GM23338 (cell line): ENCODE results near the gene IQSEC3. TPM values are rescaled to one million over a fixed set of nuclear protein-coding genes. Genes with fewer than 3 reads are reported as not detected.

ENCODE experiments used
- ATAC-seq: fragments of 200-7000 bp; cut with Tn5 transposase; 3 replicates; pipeline ENCODE4 v1.9.1; 2020
- DNase-seq: peaks from one replicate; pipeline ENCODE4 v3.0.0-alpha.2; 2015; ENCODE audit warnings: low spot score
- H2AFZ ChIP-seq: fragments of 200-600 bp; sonication (generic); 2 replicates; pipeline ENCODE4 v1.8.0; 2016; ENCODE audit warnings: antibody characterized with exemption, mild to moderate bottlenecking, moderate library complexity
- H3F3A ChIP-seq: fragments of 200-600 bp; sonication (generic); replicated peaks from 2 replicates; pipeline ENCODE4 v1.8.0; 2017; ENCODE audit warnings: antibody characterized with exemption, mixed run types, low read depth
- H3K27ac ChIP-seq: fragments of 200-600 bp; sonication (generic); 2 replicates; pipeline ENCODE4 v1.6.1; 2016; ENCODE audit warnings: low read depth
- H3K27me3 ChIP-seq: fragments of 200-600 bp; sonication (generic); 2 replicates; pipeline ENCODE4 v1.8.0; 2016; ENCODE audit warnings: mild to moderate bottlenecking, mixed run types, moderate library complexity; ENCODE audit not compliant: insufficient read depth
- H3K36me3 ChIP-seq: fragments of 200-600 bp; sonication (generic); 2 replicates; pipeline ENCODE4 v1.8.0; 2016; ENCODE audit warnings: mild to moderate bottlenecking; ENCODE audit not compliant: insufficient read depth
- H3K4me1 ChIP-seq: fragments of 200-600 bp; sonication (generic); 2 replicates; pipeline ENCODE4 v1.8.0; 2016; ENCODE audit warnings: mild to moderate bottlenecking, moderate library complexity; ENCODE audit not compliant: insufficient read depth
- H3K4me2 ChIP-seq: fragments of 200-600 bp; sonication (generic); 2 replicates; pipeline ENCODE4 v1.7.1; 2017; ENCODE audit warnings: mixed run types
- H3K4me3 ChIP-seq: fragments of 200-600 bp; sonication (generic); 2 replicates; pipeline ENCODE4 v1.6.1; 2016; ENCODE audit warnings: mixed run types
- H3K79me2 ChIP-seq: fragments of 200-600 bp; sonication (generic); replicated peaks from 2 replicates; pipeline ENCODE4 v1.8.0; 2017; ENCODE audit warnings: mild to moderate bottlenecking; ENCODE audit not compliant: insufficient read depth
- H3K9me2 ChIP-seq: fragments of 200-600 bp; sonication (generic); 2 replicates; pipeline ENCODE4 v1.8.0; 2017; ENCODE audit not compliant: insufficient read depth
- H4K20me1 ChIP-seq: fragments of 200-600 bp; sonication (generic); replicated peaks from 2 replicates; pipeline ENCODE4 v1.8.0; 2017; ENCODE audit warnings: mild to moderate bottlenecking; ENCODE audit not compliant: insufficient read depth
- H3K27ac Mint-ChIP-seq: 2 replicates; pipeline ENCODE4 v1.8.0; 2020; ENCODE audit warnings: inconsistent platforms, mild to moderate bottlenecking, moderate library complexity, mixed read lengths
- H3K27me3 Mint-ChIP-seq: 3 replicates; pipeline ENCODE4 v1.8.0; 2022; ENCODE audit warnings: low read depth, mild to moderate bottlenecking, moderate library complexity, mixed read lengths, inconsistent platforms; ENCODE audit not compliant: insufficient read depth, poor library complexity
- H3K36me3 Mint-ChIP-seq: 3 replicates; pipeline ENCODE4 v1.8.0; 2021; ENCODE audit warnings: low read depth, mild to moderate bottlenecking, inconsistent platforms, moderate library complexity, mixed read lengths
- H3K4me1 Mint-ChIP-seq: 3 replicates; pipeline ENCODE4 v1.8.0; 2020; ENCODE audit warnings: mild to moderate bottlenecking, inconsistent platforms, mixed read lengths
- H3K4me3 Mint-ChIP-seq: 3 replicates; pipeline ENCODE4 v1.8.0; 2021; ENCODE audit warnings: moderate library complexity, mild to moderate bottlenecking, inconsistent platforms, mixed read lengths
- H3K9me3 Mint-ChIP-seq: 3 replicates; pipeline ENCODE4 v1.8.0; 2020; ENCODE audit warnings: moderate library complexity, mild to moderate bottlenecking, inconsistent platforms, mixed read lengths
- CREB1 ChIP-seq: fragments of 250-450 bp; sonication (Bioruptor Pico); IDR thresholded peaks from 2 replicates; pipeline ENCODE4 v1.5.0; 2020; ENCODE audit warnings: low read depth, mild to moderate bottlenecking, moderate library complexity
- EZH2 ChIP-seq: fragments of 200-600 bp; sonication (generic); IDR thresholded peaks from one replicate; pipeline ENCODE4 v1.8.0; 2017; ENCODE audit warnings: antibody characterized with exemption, mild to moderate bottlenecking, low read depth; ENCODE audit not compliant: unreplicated experiment
- EZH2phosphoT487 ChIP-seq: fragments of 200-600 bp; sonication (generic); IDR thresholded peaks from one replicate; pipeline ENCODE4 v1.8.1; 2018; ENCODE audit warnings: antibody characterized with exemption; ENCODE audit not compliant: unreplicated experiment
- NANOG ChIP-seq: IDR thresholded peaks from 2 replicates; pipeline ENCODE4 v1.6.1; 2016; ENCODE audit warnings: antibody characterized with exemption, borderline replicate concordance
- POLR2AphosphoS5 ChIP-seq: IDR thresholded peaks from 2 replicates; pipeline ENCODE4 v1.6.1; 2016; ENCODE audit warnings: antibody characterized with exemption, low read depth
- STAT1 ChIP-seq: IDR thresholded peaks from one replicate; pipeline ENCODE4 v1.6.1; 2016; ENCODE audit warnings: antibody characterized with exemption; ENCODE audit not compliant: unreplicated experiment
- ZNF114 ChIP-seq: fragments of 250-450 bp; sonication (Bioruptor Pico); IDR thresholded peaks from 2 replicates; pipeline ENCODE4 v1.5.0; 2020; ENCODE audit warnings: mild to moderate bottlenecking, moderate library complexity
- ZNF331 ChIP-seq: fragments of 250-450 bp; sonication (Bioruptor Pico); IDR thresholded peaks from 2 replicates; pipeline ENCODE4 v1.5.0; 2020; ENCODE audit warnings: low read depth, mild to moderate bottlenecking, moderate library complexity
- polyA plus RNA-seq: library from polyadenylated mRNA; unstranded; fragments of >200 nt; fragmentation: Nextera tagmentation; extraction: Ambion mirVana; gene quantifications from 2 replicates; pipeline ENCODE4 v1.2.1, GENCODE V29; 2016
- total RNA-seq: library from RNA; depleted of rRNA; stranded (reverse); fragments of >200 nt; shearing (Covaris generic); gene quantifications from 2 replicates; pipeline ENCODE4 v1.2.3, GENCODE V29; 2014
- TF ChIP-seq, protein P1 (sequence below), 2 experiments: fragments of 200-600 bp in 1 of 2; sonication (generic) in 1 of 2; conservative IDR thresholded peaks; 2 replicates each; pipeline versions ENCODE4 v1.5.1 to v1.6.1; 2016 to 2017; ENCODE audit warnings: antibody characterized with exemption in 2 of 2, low read depth in 2 of 2, mild to moderate bottlenecking in 2 of 2, moderate library complexity in 1 of 2
- TF ChIP-seq, protein P2 (sequence below): IDR thresholded peaks from 2 replicates; pipeline ENCODE4 v1.6.1; 2016; ENCODE audit warnings: antibody characterized with exemption
- TF ChIP-seq, protein P3 (sequence below): IDR thresholded peaks from one replicate; pipeline ENCODE4 v1.6.1; 2018; ENCODE audit warnings: antibody characterized with exemption; ENCODE audit not compliant: unreplicated experiment

Gene IQSEC3
- total and polyA plus RNA-seq, 2 experiments from 2014 or later: 2.1 to 3.6 TPM

GRCh38 chr12:169528-170370 lies 103.2 kb downstream of the IQSEC3 start:
- Histone ChIP-seq H3K36me3 (no peaks in the 10 kb centered on the region), H2AFZ (no peak overlapping the region), H3F3A (no peaks in the 10 kb centered on the region), H3K79me2 (no peaks in the 10 kb centered on the region), H3K9me2 (no peaks in the 10 kb centered on the region), H3K4me1 (peaks cover 14% of the 10 kb centered on the region; the same call in 1 of the 2 replicates), H4K20me1 (no peaks in the 10 kb centered on the region), H3K27me3 (no peaks in the 10 kb centered on the region), H3K27ac (no peak overlapping the region), H3K4me2 (0 out of 2 replicates have a peak overlapping the region, but pooled peaks have one; percentile 46), H3K4me3 (no peak overlapping the region)
- TF ChIP-seq, protein P1, sequence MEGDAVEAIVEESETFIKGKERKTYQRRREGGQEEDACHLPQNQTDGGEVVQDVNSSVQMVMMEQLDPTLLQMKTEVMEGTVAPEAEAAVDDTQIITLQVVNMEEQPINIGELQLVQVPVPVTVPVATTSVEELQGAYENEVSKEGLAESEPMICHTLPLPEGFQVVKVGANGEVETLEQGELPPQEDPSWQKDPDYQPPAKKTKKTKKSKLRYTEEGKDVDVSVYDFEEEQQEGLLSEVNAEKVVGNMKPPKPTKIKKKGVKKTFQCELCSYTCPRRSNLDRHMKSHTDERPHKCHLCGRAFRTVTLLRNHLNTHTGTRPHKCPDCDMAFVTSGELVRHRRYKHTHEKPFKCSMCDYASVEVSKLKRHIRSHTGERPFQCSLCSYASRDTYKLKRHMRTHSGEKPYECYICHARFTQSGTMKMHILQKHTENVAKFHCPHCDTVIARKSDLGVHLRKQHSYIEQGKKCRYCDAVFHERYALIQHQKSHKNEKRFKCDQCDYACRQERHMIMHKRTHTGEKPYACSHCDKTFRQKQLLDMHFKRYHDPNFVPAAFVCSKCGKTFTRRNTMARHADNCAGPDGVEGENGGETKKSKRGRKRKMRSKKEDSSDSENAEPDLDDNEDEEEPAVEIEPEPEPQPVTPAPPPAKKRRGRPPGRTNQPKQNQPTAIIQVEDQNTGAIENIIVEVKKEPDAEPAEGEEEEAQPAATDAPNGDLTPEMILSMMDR (conservative IDR thresholded peaks at IDR 0.05; ENCODE audit: low read depth in 2 of 2): peak in 1 of 2 experiments; percentile 31; a peak in 2 of 4 replicates
- no peak for TF ChIP-seq POLR2AphosphoS5
- ATAC-seq: peak; percentile 31
- DNase-seq: peak; percentile 43
- Mint-ChIP-seq H3K36me3 (no peaks in the 10 kb centered on the region; the same call in 2 of the 3 replicates), H3K27me3 (peaks cover 25% of the 10 kb centered on the region), H3K4me3 (no peak overlapping the region; the same call in 2 of the 3 replicates), H3K27ac (no peak overlapping the region), H3K4me1 (peaks cover 56% of the 10 kb centered on the region), H3K9me3 (no peaks in the 10 kb centered on the region; the same call in 2 of the 3 replicates)

- Histone ChIP-seq H3K79me2 (no peaks in the 10 kb centered on the region), H3K27me3 (no peaks in the 10 kb centered on the region), H3K4me3 (no peak overlapping the region), H3K36me3 (no peaks in the 10 kb centered on the region), H3F3A (no peaks in the 10 kb centered on the region), H3K4me1 (peaks cover 14% of the 10 kb centered on the region; the same call in 1 of the 2 replicates), H2AFZ (no peak overlapping the region), H3K4me2 (no peak overlapping the region), H3K9me2 (no peaks in the 10 kb centered on the region), H3K27ac (no peak overlapping the region), H4K20me1 (no peaks in the 10 kb centered on the region)
- Mint-ChIP-seq H3K4me3 (no peak overlapping the region; the same call in 2 of the 3 replicates), H3K27ac (no peak overlapping the region), H3K36me3 (no peaks in the 10 kb centered on the region), H3K9me3 (no peaks in the 10 kb centered on the region; the same call in 2 of the 3 replicates), H3K4me1 (peaks cover 60% of the 10 kb centered on the region), H3K27me3 (peaks cover 24% of the 10 kb centered on the region)
- no peak for DNase-seq
- peak; percentile 11 for ATAC-seq
- TF ChIP-seq NANOG: no peak
- TF ChIP-seq CREB1 (CRISPR knock-in tag): no peak
- TF ChIP-seq STAT1: no peak
- TF ChIP-seq, protein P2, sequence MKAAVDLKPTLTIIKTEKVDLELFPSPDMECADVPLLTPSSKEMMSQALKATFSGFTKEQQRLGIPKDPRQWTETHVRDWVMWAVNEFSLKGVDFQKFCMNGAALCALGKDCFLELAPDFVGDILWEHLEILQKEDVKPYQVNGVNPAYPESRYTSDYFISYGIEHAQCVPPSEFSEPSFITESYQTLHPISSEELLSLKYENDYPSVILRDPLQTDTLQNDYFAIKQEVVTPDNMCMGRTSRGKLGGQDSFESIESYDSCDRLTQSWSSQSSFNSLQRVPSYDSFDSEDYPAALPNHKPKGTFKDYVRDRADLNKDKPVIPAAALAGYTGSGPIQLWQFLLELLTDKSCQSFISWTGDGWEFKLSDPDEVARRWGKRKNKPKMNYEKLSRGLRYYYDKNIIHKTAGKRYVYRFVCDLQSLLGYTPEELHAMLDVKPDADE: no peak
- TF ChIP-seq, protein P3, sequence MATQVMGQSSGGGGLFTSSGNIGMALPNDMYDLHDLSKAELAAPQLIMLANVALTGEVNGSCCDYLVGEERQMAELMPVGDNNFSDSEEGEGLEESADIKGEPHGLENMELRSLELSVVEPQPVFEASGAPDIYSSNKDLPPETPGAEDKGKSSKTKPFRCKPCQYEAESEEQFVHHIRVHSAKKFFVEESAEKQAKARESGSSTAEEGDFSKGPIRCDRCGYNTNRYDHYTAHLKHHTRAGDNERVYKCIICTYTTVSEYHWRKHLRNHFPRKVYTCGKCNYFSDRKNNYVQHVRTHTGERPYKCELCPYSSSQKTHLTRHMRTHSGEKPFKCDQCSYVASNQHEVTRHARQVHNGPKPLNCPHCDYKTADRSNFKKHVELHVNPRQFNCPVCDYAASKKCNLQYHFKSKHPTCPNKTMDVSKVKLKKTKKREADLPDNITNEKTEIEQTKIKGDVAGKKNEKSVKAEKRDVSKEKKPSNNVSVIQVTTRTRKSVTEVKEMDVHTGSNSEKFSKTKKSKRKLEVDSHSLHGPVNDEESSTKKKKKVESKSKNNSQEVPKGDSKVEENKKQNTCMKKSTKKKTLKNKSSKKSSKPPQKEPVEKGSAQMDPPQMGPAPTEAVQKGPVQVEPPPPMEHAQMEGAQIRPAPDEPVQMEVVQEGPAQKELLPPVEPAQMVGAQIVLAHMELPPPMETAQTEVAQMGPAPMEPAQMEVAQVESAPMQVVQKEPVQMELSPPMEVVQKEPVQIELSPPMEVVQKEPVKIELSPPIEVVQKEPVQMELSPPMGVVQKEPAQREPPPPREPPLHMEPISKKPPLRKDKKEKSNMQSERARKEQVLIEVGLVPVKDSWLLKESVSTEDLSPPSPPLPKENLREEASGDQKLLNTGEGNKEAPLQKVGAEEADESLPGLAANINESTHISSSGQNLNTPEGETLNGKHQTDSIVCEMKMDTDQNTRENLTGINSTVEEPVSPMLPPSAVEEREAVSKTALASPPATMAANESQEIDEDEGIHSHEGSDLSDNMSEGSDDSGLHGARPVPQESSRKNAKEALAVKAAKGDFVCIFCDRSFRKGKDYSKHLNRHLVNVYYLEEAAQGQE: no peak
- no peak for TF ChIP-seq ZNF331 (CRISPR knock-in tag)
- no peak for TF ChIP-seq ZNF114 (CRISPR knock-in tag)
- no peak for TF ChIP-seq POLR2AphosphoS5
- TF ChIP-seq EZH2phosphoT487: no peak
- TF ChIP-seq EZH2: no peak
Measured at GRCh38 chr12:170371-171225, 104.0 kb downstream of the IQSEC3 start.
